ENCODE data around the gene ZNF695. TPM values are rescaled to one million over a fixed set of nuclear protein-coding genes. Genes with fewer than 3 reads are reported as not detected.

Gene ZNF695
- total and polyA plus RNA-seq, 2 of the 13 experiments (the other 11 are each of a cell fraction or from before 2014, with no cell fraction given) = 2.9 to 11.6 TPM

DNA sequence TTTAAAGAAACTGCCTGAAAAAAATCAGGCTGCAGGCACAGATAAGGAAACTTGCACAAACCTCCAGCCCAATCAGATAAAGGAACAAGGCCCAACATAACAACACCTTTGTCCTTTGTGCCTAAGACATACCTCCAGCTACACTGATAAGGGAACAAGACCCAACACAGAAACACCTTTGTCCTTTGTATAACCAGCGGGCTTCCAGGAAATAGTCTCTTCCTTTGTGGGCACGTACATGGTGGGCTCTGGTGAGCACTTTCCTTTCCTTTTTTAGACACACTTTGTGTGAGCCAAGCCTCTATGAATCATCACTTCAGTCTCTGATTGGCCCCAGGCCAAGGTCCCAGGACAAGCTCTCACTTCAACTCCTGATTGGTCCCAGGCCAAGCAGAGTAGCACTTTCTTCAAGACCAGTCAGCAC, 47.1 kb upstream of the ZNF695 start (continued):
- TF ChIP-seq TBX2 (CRISPR knock-in tag; IDR thresholded peaks at IDR 0.05; ENCODE audit: borderline replicate concordance) = peak; percentile 82
- no peak for TF ChIP-seq TFDP2 (CRISPR knock-in tag; IDR thresholded peaks at IDR 0.05)
- TF ChIP-seq, protein P1, sequence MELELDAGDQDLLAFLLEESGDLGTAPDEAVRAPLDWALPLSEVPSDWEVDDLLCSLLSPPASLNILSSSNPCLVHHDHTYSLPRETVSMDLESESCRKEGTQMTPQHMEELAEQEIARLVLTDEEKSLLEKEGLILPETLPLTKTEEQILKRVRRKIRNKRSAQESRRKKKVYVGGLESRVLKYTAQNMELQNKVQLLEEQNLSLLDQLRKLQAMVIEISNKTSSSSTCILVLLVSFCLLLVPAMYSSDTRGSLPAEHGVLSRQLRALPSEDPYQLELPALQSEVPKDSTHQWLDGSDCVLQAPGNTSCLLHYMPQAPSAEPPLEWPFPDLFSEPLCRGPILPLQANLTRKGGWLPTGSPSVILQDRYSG (CRISPR knock-in tag; IDR thresholded peaks at IDR 0.05) = no peak
- no peak for TF ChIP-seq ZNF10 (CRISPR knock-in tag; IDR thresholded peaks at IDR 0.05; ENCODE audit: borderline replicate concordance, low read depth)
- TF ChIP-seq ERF (CRISPR knock-in tag; IDR thresholded peaks at IDR 0.05) = peak; percentile 27; the same call in 1 of the 2 replicates
- peak; percentile 61; the same call in 1 of the 2 replicates for TF ChIP-seq ZNF362 (CRISPR knock-in tag; IDR thresholded peaks at IDR 0.05; ENCODE audit: borderline replicate concordance)
- 0 out of 2 replicates have a peak, but pooled peaks have one; percentile 20 for TF ChIP-seq DPF2 (CRISPR knock-in tag; IDR thresholded peaks at IDR 0.05; ENCODE audit: borderline replicate concordance, low read depth)
- no peak for TF ChIP-seq KDM5A (IDR thresholded peaks at IDR 0.05; ENCODE audit: borderline replicate concordance, low read length)
- TF ChIP-seq GABPB1 (CRISPR knock-in tag; IDR thresholded peaks at IDR 0.05) = no peak
- TF ChIP-seq, protein P2, sequence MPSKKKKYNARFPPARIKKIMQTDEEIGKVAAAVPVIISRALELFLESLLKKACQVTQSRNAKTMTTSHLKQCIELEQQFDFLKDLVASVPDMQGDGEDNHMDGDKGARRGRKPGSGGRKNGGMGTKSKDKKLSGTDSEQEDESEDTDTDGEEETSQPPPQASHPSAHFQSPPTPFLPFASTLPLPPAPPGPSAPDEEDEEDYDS (CRISPR knock-in tag; IDR thresholded peaks at IDR 0.05) = peak; percentile 14; the same call in 1 of the 2 replicates
- TF ChIP-seq SIN3A (IDR thresholded peaks at IDR 0.05; ENCODE audit: borderline replicate concordance, low read depth, low read length) = no peak
- TF ChIP-seq KLF13 (CRISPR knock-in tag; IDR thresholded peaks at IDR 0.05) = no peak
- TF ChIP-seq ZNF230 (CRISPR knock-in tag; IDR thresholded peaks at IDR 0.05) = no peak
- TF ChIP-seq ZFP36 (IDR thresholded peaks at IDR 0.05; ENCODE audit: borderline replicate concordance, low read depth, low read length, partially characterized antibody) = no peak
- 0 out of 2 replicates have a peak, but pooled peaks have one; percentile 37 for TF ChIP-seq ZNF12 (CRISPR knock-in tag; IDR thresholded peaks at IDR 0.05)
- TF ChIP-seq, protein P3, sequence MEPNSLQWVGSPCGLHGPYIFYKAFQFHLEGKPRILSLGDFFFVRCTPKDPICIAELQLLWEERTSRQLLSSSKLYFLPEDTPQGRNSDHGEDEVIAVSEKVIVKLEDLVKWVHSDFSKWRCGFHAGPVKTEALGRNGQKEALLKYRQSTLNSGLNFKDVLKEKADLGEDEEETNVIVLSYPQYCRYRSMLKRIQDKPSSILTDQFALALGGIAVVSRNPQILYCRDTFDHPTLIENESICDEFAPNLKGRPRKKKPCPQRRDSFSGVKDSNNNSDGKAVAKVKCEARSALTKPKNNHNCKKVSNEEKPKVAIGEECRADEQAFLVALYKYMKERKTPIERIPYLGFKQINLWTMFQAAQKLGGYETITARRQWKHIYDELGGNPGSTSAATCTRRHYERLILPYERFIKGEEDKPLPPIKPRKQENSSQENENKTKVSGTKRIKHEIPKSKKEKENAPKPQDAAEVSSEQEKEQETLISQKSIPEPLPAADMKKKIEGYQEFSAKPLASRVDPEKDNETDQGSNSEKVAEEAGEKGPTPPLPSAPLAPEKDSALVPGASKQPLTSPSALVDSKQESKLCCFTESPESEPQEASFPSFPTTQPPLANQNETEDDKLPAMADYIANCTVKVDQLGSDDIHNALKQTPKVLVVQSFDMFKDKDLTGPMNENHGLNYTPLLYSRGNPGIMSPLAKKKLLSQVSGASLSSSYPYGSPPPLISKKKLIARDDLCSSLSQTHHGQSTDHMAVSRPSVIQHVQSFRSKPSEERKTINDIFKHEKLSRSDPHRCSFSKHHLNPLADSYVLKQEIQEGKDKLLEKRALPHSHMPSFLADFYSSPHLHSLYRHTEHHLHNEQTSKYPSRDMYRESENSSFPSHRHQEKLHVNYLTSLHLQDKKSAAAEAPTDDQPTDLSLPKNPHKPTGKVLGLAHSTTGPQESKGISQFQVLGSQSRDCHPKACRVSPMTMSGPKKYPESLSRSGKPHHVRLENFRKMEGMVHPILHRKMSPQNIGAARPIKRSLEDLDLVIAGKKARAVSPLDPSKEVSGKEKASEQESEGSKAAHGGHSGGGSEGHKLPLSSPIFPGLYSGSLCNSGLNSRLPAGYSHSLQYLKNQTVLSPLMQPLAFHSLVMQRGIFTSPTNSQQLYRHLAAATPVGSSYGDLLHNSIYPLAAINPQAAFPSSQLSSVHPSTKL (CRISPR knock-in tag; IDR thresholded peaks at IDR 0.05) = peak; percentile 69
- TF ChIP-seq ZNF629 (CRISPR knock-in tag; conservative IDR thresholded peaks at IDR 0.05) = no peak
- TF ChIP-seq HIC2 (CRISPR knock-in tag; IDR thresholded peaks at IDR 0.05; ENCODE audit: low read depth) = no peak
- no peak for TF ChIP-seq ZFP36L2 (CRISPR knock-in tag; IDR thresholded peaks at IDR 0.05)
- peak; percentile 23; the same call in 1 of the 2 replicates for TF ChIP-seq HNF4A (CRISPR knock-in tag; IDR thresholded peaks at IDR 0.05)
- no peak for TF ChIP-seq PTBP1 (IDR thresholded peaks at IDR 0.05; ENCODE audit: low read depth, low read length, poor library complexity, severe bottlenecking)

Measured in HepG2 (cell line).